SK-N-SH (cell line): ENCODE results near the gene ATXN10. TPM values are rescaled to one million over a fixed set of nuclear protein-coding genes. Genes with fewer than 3 reads are reported as not detected.

Experiments used
- CTCF ChIA-PET: fragments of 300-600, 350-600 bp; formaldehyde crosslinking; extraction: SDS; loops from one replicate; lab custom pipeline; 2021; lab: Yijun Ruan, JAX
- POLR2A ChIA-PET: fragments of 350-600 bp; sonication (Branson Sonifier 250); formaldehyde crosslinking; extraction: SDS; loops from one replicate; lab custom pipeline; 2020; ENCODE audit warnings: antibody characterized with exemption, inconsistent platforms; lab: Yijun Ruan, JAX
- DNase-seq: peaks from one replicate; pipeline ENCODE4 v3.0.0; 2012
- H2AFZ ChIP-seq: fragments of 200-600 bp; sonication (generic); 2 replicates; pipeline ENCODE4 v1.8.1; 2016; ENCODE audit warnings: antibody characterized with exemption, mild to moderate bottlenecking, low read depth
- H3F3A ChIP-seq: fragments of 200-600 bp; sonication (generic); replicated peaks from 2 replicates; pipeline ENCODE3; 2016; ENCODE audit warnings: antibody characterized with exemption, mild to moderate bottlenecking; ENCODE audit not compliant: insufficient read depth
- H3K27ac ChIP-seq, 2 experiments: fragments of 200-500 bp in 1 of 2; fragments of 200-600 bp in 1 of 2; sonication (Bioruptor generic) in 1 of 2; sonication (generic), shearing (Covaris generic) in 1 of 2; 2 replicates each; pipeline versions ENCODE4 v1.5.1 to v1.6.1; 2014 to 2016; ENCODE audit warnings: low read depth in 2 of 2, inconsistent platforms in 1 of 2, low read length in 1 of 2, mild to moderate bottlenecking in 1 of 2, mixed read lengths in 1 of 2
- H3K27me3 ChIP-seq: fragments of 200-600 bp; sonication (generic), shearing (Covaris generic); 2 replicates; pipeline ENCODE4 v1.6.1; 2016; ENCODE audit warnings: mixed run types; ENCODE audit not compliant: insufficient read depth
- H3K36me3 ChIP-seq, 2 experiments: fragments of 200-500 bp in 1 of 2; fragments of 200-600 bp in 1 of 2; sonication (Bioruptor generic) in 1 of 2; sonication (generic) in 1 of 2; replicated peaks in 1 of 2; 2 replicates each; pipeline versions ENCODE3 to v1.5.1; 2014 to 2016; ENCODE audit warnings: low read length in 1 of 2, mild to moderate bottlenecking in 1 of 2; ENCODE audit not compliant: insufficient read depth in 2 of 2, control insufficient read depth in 1 of 2
- H3K4me1 ChIP-seq, 2 experiments: fragments of 200-500 bp in 1 of 2; fragments of 200-600 bp in 1 of 2; sonication (Bioruptor generic) in 1 of 2; sonication (generic), shearing (Covaris generic) in 1 of 2; 2 replicates each; pipeline versions ENCODE4 v1.5.1 to v1.6.1; 2014 to 2016; ENCODE audit warnings: low read depth in 1 of 2, low read length in 1 of 2, mixed run types in 1 of 2; ENCODE audit not compliant: insufficient read depth in 2 of 2, control insufficient read depth in 1 of 2
- H3K4me2 ChIP-seq: fragments of 200-600 bp; sonication (generic), shearing (Covaris generic); 2 replicates; pipeline ENCODE4 v1.6.1; 2017; ENCODE audit warnings: mixed run types
- H3K4me3 ChIP-seq, 2 experiments: fragments of 200-500 bp in 1 of 2; fragments of 200-600 bp in 1 of 2; sonication (Bioruptor generic) in 1 of 2; sonication (generic), shearing (Covaris generic) in 1 of 2; 2 replicates each; pipeline versions ENCODE4 v1.5.1 to v1.8.1; 2014 to 2016; ENCODE audit warnings: low read depth in 2 of 2, inconsistent platforms in 1 of 2, low read length in 1 of 2, mild to moderate bottlenecking in 1 of 2, mixed read lengths in 1 of 2, moderate library complexity in 1 of 2
- H3K79me2 ChIP-seq: fragments of 200-600 bp; sonication (generic); 2 replicates; pipeline ENCODE4 v1.8.1; 2017; ENCODE audit warnings: mild to moderate bottlenecking; ENCODE audit not compliant: insufficient read depth
- H3K9ac ChIP-seq: fragments of 200-600 bp; sonication (generic); 2 replicates; pipeline ENCODE4 v1.6.1; 2017; ENCODE audit warnings: mixed run types
- H3K9me2 ChIP-seq: fragments of 200-600 bp; sonication (generic); 2 replicates; pipeline ENCODE4 v1.6.1; 2017; ENCODE audit warnings: mixed run types
- H3K9me3 ChIP-seq: fragments of 200-600 bp; sonication (generic); 2 replicates; pipeline ENCODE4 v1.6.1; 2017; ENCODE audit warnings: mixed run types, mild to moderate bottlenecking, moderate library complexity
- H4K20me1 ChIP-seq: fragments of 200-600 bp; sonication (generic); 2 replicates; pipeline ENCODE4 v1.6.1; 2017; ENCODE audit warnings: mild to moderate bottlenecking, mixed run types; ENCODE audit not compliant: insufficient read depth
- ELF1 ChIP-seq: IDR thresholded peaks from 2 replicates; pipeline ENCODE4 v1.4.0; 2012
- FOSL2 ChIP-seq: IDR thresholded peaks from 2 replicates; pipeline ENCODE4 v1.4.0; 2012; ENCODE audit warnings: low read depth, mild to moderate bottlenecking, moderate library complexity, borderline replicate concordance
- GABPA ChIP-seq: IDR thresholded peaks from 2 replicates; pipeline ENCODE4 v1.4.0; 2012; ENCODE audit warnings: low read depth, mild to moderate bottlenecking
- MXI1 ChIP-seq: IDR thresholded peaks from 2 replicates; pipeline ENCODE4 v1.6.1; 2012; ENCODE audit warnings: mild to moderate bottlenecking, low read depth, low read length, improper control_type of control experiment
- NFIC ChIP-seq: IDR thresholded peaks from 2 replicates; pipeline ENCODE4 v1.4.0; 2012; ENCODE audit warnings: borderline replicate concordance
- PBX3 ChIP-seq: IDR thresholded peaks from 2 replicates; pipeline ENCODE4; 2012
- RAD21 ChIP-seq: IDR thresholded peaks from 2 replicates; pipeline ENCODE4 v1.6.1; 2012; ENCODE audit warnings: mild to moderate bottlenecking, low read length
- REST ChIP-seq: IDR thresholded peaks from 2 replicates; pipeline ENCODE4 v1.6.1; 2012; ENCODE audit warnings: mild to moderate bottlenecking, low read depth, low read length, moderate library complexity
- RXRA ChIP-seq: IDR thresholded peaks from 2 replicates; pipeline ENCODE4 v1.4.0; 2012; ENCODE audit warnings: low read depth, mild to moderate bottlenecking, borderline replicate concordance
- TAF1 ChIP-seq: IDR thresholded peaks from 2 replicates; pipeline ENCODE4 v1.6.1; 2012; ENCODE audit warnings: low read depth, mild to moderate bottlenecking, low read length, moderate library complexity, borderline replicate concordance
- TCF12 ChIP-seq: IDR thresholded peaks from 2 replicates; pipeline ENCODE4 v1.4.0; 2012
- WGBS: methylation state at CpG from one replicate; pipeline ENCODE4 v1.1.6; 2017; ENCODE audit warnings: low lambda C conversion rate; 5-methylcytosine and 5-hydroxymethylcytosine counted together
- polyA plus RNA-seq, 3 experiments: library from polyadenylated mRNA; depleted of rRNA; stranded (reverse); fragments of >200 nt; gene quantifications; 2 replicates each; pipeline ENCODE4 v1.2.3, GENCODE V29; 2012

The ATXN10 gene
- polyA plus RNA-seq, 1 of the 3 experiments (the other 2 are of a cell fraction): 202 TPM

- H2AFZ ChIP-seq: no peak overlapping the region
- H3K27me3 ChIP-seq: no peaks in the 10 kb centered on the region
- H3K9me2 ChIP-seq: no peaks in the 10 kb centered on the region
- H3K9me3 ChIP-seq: no peaks in the 10 kb centered on the region
- no peak overlapping the region for H3K9ac ChIP-seq
- no peaks in the 10 kb centered on the region for H3K36me3 ChIP-seq
- H3K4me1 ChIP-seq: no peaks in the 10 kb centered on the region; a peak in 1 of 4 replicates
- POLR2A ChIA-PET: no interaction called here
- H3K27ac ChIP-seq: no peak overlapping the region
- H3K4me2 ChIP-seq: no peak overlapping the region
- 91% methylated on average over 11 of the region's 12 CpGs for WGBS
- peaks cover 7% of the 10 kb centered on the region for H3F3A ChIP-seq
- H3K4me3 ChIP-seq: no peak overlapping the region
- TF ChIP-seq ELF1 (no peak), TAF1 (no peak), PBX3 (no peak), GABPA (no peak), FOSL2 (no peak), TCF12 (no peak), MXI1 (no peak), RXRA (no peak), NFIC (no peak)
- TF ChIP-seq, all 33 proteins: peak for 0
- CTCF ChIA-PET: interaction anchor here (0.7 to 7.2 kb wide), 38 partner anchors 8 to 477 kb away, joined by 3 to 97 read pairs (median 4); no protein-coding TSS in a partner anchor
- no peak for DNase-seq
- Histone ChIP-seq H3K79me2 (no peaks in the 10 kb centered on the region), H4K20me1 (no peaks in the 10 kb centered on the region)
These were observed 26.9 kb upstream of the ATXN10 start for GRCh38 chr22:45644714-45645113.

GRCh38 chr22:45645150-45645525 is 26.5 kb upstream of the ATXN10 start:
- TF ChIP-seq MXI1 (no peak), RAD21 (no peak), RXRA (no peak), REST (no peak), TAF1 (no peak)
- Histone ChIP-seq H3K27me3 (no peaks in the 10 kb centered on the region), H4K20me1 (no peaks in the 10 kb centered on the region), H3K4me1 (no peaks in the 10 kb centered on the region; a peak in 1 of 4 replicates), H3K9ac (no peak overlapping the region), H3K79me2 (no peaks in the 10 kb centered on the region), H2AFZ (no peak overlapping the region), H3K36me3 (no peaks in the 10 kb centered on the region), H3K27ac (no peak overlapping the region), H3F3A (peaks cover 7% of the 10 kb centered on the region), H3K9me2 (no peaks in the 10 kb centered on the region), H3K4me3 (no peak overlapping the region; a peak in 1 of 4 replicates), H3K4me2 (peak overlapping the region; percentile 33; the same call in 1 of the 2 replicates), H3K9me3 (no peaks in the 10 kb centered on the region)
- ChIA-PET CTCF (interaction anchor here (0.7 to 7.2 kb wide), 40 partner anchors 8 to 477 kb away, joined by 3 to 97 read pairs (median 4); no protein-coding TSS in a partner anchor), POLR2A (no interaction called here)
- 55% methylated on average over 13 of the region's 16 CpGs for WGBS
- no peak for DNase-seq
